Measurements from ENCODE around the gene SPATA21.
"Not testable (repeated sequence)": the region's sequence is repeated elsewhere in the genome, so short reads cannot be mapped to it uniquely, and the experiment has no call there.

Gene SPATA21

DNA sequence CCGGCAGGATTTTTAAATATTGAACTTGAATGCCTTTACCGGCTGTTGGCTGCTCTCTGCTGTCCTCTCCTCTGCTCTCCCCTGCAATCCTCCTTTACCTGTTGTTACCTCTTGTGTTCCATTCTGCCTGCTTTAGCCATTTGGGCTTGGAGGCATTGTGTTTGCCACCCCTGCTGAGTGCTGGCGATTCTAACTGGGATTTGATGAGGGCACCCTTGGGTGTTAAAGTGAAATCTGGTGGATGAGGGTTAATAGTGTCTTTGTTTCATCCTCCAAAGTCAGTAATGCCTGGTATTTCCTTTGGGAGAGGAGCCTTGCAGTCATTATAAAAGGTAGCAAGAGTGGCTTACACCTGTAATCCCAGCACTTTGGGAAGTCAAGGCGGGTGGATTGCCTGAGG, 60.3 kb downstream of the SPATA21 start:
- no peak for DNase-seq

DNA sequence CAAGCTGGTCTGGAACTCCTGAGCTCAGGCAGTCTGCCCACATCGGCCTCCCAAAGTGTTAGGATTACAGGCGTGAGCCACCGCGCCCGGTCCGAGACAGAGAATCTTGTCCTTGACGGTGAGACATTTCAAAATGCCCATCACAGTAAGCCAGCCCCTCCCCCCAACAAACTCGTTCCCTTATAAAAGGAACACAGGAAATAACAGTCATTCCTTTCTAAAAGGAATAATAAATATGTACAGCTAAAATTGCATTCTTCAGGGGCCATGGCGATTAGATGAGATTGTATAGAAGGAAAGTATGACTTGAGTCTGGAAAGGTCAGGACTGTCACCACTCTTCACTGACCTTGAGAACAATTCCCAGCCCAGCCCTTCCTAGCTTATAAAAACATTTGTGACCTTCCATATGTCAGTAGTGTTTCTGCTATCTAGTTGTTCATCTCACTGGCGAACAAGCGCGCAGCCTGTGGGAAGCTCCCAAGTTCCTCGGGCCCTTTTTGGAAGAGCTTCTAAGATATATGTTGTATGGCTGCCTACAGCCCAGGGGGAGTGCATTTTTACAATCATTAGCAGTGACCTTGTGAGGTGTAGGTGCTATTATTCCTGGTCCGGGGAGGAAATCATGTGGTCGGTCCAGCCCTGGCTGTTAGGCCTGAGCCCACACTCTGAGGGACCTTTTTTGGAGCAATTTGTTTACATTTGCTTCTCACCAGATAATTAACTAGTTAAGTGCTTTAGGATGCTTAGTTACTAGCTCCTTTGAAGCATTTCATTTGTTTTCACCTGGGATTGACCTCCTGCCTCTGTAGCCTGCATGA, 61.5 kb downstream of the SPATA21 start:
- DNase-seq = no peak

- no peak for DNase-seq
Measured at GRCh38 chr1:16374266-16374665, 63.0 kb downstream of the SPATA21 start.

DNA sequence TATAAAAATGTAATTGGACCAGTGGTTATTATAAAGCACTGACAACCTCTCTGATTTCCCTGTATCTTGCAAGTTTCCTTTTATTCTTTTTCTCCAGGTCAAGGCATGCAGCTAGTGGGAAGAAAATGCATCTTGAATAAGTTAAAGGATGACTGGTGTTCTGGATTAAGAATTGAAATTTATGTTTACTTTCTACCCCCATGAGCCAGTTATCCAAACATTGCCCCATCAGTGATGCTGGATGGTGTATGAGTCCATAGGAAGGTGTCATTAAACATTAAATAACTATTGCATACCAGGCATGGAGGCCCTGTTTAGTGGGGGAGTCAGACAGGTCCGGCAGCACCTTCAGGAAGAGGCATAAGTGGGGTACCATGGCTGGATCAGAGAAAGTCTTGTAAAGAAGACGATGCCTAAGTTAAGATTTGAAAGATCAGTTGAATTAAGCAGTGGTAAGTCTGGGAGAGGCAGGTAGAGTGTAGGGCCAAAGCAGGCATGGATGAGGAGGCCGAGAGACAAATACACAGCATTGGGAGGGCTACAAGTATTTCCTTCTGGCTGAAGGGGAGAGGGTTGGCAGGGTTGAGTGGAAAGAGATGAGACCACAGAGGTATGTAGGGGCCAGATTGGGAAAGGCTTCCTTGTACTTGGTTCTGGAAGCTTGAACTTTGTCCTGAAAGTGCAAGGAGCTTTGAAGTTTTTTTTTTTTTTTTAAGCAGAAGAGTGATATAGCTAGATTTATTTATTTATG, 64.5 kb downstream of the SPATA21 start:
- no peak for DNase-seq

DNA sequence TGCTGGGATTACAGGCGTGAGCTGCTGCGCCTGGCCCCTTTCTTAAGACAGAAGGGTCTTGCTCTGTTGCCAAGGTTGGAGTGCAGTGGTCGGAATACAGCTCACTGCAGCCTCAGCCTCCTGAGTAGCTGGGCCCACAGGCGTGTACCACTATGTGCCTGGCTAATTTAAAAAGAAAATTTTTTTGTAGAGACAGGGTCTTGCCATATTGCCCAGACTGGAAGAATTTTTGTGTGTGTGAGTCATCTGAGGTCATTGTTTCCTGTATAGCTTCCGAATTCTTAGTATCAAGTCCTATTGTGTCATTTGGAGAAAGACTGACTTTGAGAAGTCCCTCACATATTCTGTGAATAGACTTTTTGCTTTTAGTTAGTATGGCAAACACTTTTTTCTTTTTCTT, 65.5 kb downstream of the SPATA21 start:
- no peak for DNase-seq

DNA sequence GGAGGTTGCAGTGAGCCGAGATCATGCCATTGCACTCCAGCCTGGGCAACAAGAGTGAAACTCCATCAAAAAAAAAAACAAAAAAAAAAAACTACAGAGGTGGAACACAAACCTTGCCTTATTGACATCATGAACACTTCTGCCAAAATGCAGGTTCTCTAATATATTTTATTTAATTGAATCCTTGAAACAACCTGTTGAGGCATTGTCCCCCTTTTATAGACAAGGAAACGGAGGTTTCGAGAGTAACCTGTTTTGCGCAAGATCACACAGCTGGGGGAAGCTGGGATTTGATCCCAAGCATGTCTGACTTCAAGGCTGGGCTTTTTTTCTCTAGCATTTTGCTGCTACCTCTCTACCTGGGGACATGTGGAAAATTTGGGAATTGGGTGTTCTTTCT, 67.4 kb downstream of the SPATA21 start:
- DNase-seq = no peak

- DNase-seq = no peak
Measured at GRCh38 chr1:16367968-16368890, 69.0 kb downstream of the SPATA21 start.

GRCh38 chr1:16367258-16367967, 69.8 kb downstream of the SPATA21 start:
- DNase-seq = peak; percentile 72

DNA sequence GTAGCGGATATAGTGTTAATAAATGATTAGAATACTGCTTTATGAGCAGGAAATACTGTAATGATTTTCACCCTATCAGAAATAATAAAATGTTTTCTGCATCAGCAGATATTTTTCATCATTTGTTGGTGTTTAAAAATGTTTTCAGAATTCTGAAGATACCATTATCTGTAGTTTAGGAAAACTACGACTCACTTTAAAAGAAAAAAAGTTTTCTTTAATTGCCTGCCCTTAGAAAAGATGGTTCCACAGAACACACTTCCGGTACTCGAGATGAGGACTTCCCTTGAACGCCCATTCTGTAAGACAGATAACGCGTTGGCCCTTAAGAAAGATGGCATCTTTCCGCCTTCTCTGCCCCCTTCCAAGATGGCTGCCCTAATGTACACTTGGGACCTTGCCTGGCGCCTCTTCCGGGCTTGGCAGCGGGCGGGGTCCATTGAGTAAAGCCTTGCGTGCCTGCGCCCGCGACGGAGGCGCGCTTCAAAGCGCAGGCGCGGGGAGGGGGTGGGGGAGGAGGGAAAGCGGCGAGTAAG, 70.4 kb downstream of the SPATA21 start, which contains the start of gene SZRD1:
Gene SZRD1 (plus strand): TSS at position 521 of the 536 bp plus-strand sequence. CDS start 16 bp downstream, outside the sequence.
- peak; percentile 99 for DNase-seq

- DNase-seq = not testable (repeated sequence)
Measured at GRCh38 chr1:16365146-16365498, 72.1 kb downstream of the SPATA21 start.

GRCh38 chr1:16356867-16357266, 80.4 kb downstream of the SPATA21 start:
- no peak for DNase-seq

- DNase-seq = no peak
Measured at GRCh38 chr1:16354619-16355018, 82.6 kb downstream of the SPATA21 start.

GRCh38 chr1:16352842-16353535, 84.2 kb downstream of the SPATA21 start:
- no peak for DNase-seq

- peak; percentile 92 for DNase-seq
Measured at GRCh38 chr1:16351994-16352841, 85.0 kb downstream of the SPATA21 start, which contains the start of gene FBXO42. FBXO42 (minus strand) TSS chr1:16352480; CDS start chr1:16315418, 37,062 bp downstream.

DNA sequence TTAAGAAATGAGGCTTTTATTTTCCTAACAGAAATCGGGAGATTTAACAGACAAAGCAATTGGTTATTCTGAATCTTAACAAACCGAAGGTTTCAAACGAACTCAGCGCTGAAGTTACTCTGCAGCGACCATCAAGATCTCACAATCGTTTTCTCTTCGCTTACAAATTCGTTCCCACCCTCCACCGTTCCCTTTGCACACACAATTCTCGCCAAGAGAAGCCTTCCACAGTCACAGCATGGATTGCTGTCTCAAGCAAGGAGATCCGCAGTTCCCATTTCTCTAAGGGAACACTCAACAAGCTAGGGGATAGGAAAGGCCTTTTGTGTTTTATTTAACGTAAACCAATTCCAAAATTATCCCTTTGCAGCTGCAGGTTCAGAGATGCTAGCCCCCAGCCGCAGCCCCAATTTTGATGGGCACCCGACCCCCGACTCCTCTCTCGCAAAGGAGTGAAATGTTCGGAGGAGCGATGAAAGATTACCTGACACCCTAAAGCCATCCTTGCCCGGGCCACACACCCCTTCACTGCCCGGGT, 85.7 kb downstream of the SPATA21 start:
- DNase-seq = peak; percentile 6

DNA sequence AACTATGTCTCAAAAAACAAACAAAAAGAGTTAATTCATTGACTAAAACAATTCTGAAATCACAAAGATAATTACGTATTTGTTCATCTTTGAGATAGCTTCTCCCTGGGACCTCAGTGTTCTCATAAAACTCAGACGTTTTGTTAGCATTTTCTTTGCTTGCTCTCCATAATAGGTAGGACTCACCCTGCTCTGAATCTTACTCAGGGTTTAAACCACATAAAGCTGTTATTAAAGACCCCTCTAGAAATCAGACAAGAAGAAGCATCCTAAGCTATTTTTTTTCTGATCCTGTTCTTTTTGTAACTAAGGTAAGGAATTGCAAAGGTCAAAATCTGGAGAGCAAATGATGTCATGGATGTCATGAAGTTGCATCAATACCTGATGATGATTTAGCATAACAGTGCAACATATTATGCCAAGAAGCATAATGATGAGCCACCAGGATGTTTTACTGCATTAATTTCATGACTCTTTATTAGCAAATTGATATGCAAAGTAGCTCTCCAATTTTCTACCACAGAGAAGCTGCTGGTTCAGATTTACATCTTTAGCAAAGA, 87.3 kb downstream of the SPATA21 start:
- DNase-seq = no peak

All from NCI-H345 (cell line).